SK-N-SH treated with all-trans-retinoic acid at 6 μM for 48 hours (cell line): Measurements from ENCODE around the gene ABI1.
"Not testable (repeated sequence)": the region's sequence is repeated elsewhere in the genome, so short reads cannot be mapped to it uniquely, and the experiment has no call there.

Source experiments
- ATAC-seq: fragments of 200-7000 bp; cut with Tn5 transposase; 3 replicates; pipeline ENCODE4 v1.9.1; 2020; ENCODE audit warnings: mild to moderate bottlenecking, moderate library complexity
- ARNTL ChIP-seq: fragments of 450-650 bp; formaldehyde crosslinking; IDR thresholded peaks from 2 replicates; pipeline ENCODE4 v1.5.0; 2020; ENCODE audit warnings: low read depth, mild to moderate bottlenecking, moderate library complexity, borderline replicate concordance
- BACH2 ChIP-seq: fragments of 250-450 bp; sonication (Bioruptor Pico); IDR thresholded peaks from 2 replicates; pipeline ENCODE4 v1.9.0; 2021; ENCODE audit warnings: mild to moderate bottlenecking, borderline replicate concordance
- CREB5 ChIP-seq: fragments of 250-450 bp; sonication (Bioruptor Pico); IDR thresholded peaks from 2 replicates; pipeline ENCODE4 v1.5.1; 2020; ENCODE audit warnings: low read depth, mild to moderate bottlenecking, moderate library complexity
- CSRNP3 ChIP-seq: fragments of 250-450 bp; sonication (Bioruptor Pico); IDR thresholded peaks from 2 replicates; pipeline ENCODE4 v1.5.1; 2021; ENCODE audit warnings: mild to moderate bottlenecking, moderate library complexity
- ESRRG ChIP-seq: fragments of 250-450 bp; sonication (Bioruptor Pico); IDR thresholded peaks from 2 replicates; pipeline ENCODE4 v1.6.1; 2021; ENCODE audit warnings: mild to moderate bottlenecking
- GLIS3 ChIP-seq: fragments of 250-450 bp; sonication (Bioruptor Pico); IDR thresholded peaks from 2 replicates; pipeline ENCODE4 v1.5.0; 2020; ENCODE audit warnings: mild to moderate bottlenecking, moderate library complexity
- ISL1 ChIP-seq: fragments of 250-450 bp; sonication (Bioruptor Pico); IDR thresholded peaks from 2 replicates; pipeline ENCODE4 v2.1.2; 2022; ENCODE audit warnings: mild to moderate bottlenecking, moderate library complexity
- OSR1 ChIP-seq: fragments of 250-450 bp; sonication (Bioruptor Pico); IDR thresholded peaks from 2 replicates; pipeline ENCODE4 v1.8.0; 2022; ENCODE audit warnings: moderate library complexity, mild to moderate bottlenecking, inconsistent platforms
- PATZ1 ChIP-seq: fragments of 250-450 bp; sonication (Bioruptor Pico); IDR thresholded peaks from 2 replicates; pipeline ENCODE4 v1.8.0; 2020; ENCODE audit warnings: mild to moderate bottlenecking, moderate library complexity, borderline replicate concordance
- POU6F1 ChIP-seq: fragments of 250-450 bp; sonication (Bioruptor Pico); IDR thresholded peaks from 2 replicates; pipeline ENCODE4 v1.8.0; 2021; ENCODE audit warnings: low read depth, mild to moderate bottlenecking, moderate library complexity, borderline replicate concordance
- PPARA ChIP-seq: fragments of 250-450 bp; sonication (Bioruptor Pico); IDR thresholded peaks from 2 replicates; pipeline ENCODE4 v1.5.0; 2020; ENCODE audit warnings: mild to moderate bottlenecking, borderline replicate concordance
- RARB ChIP-seq: fragments of 250-450 bp; sonication (Bioruptor Pico); IDR thresholded peaks from 2 replicates; pipeline ENCODE4 v1.8.0; 2021; ENCODE audit warnings: mild to moderate bottlenecking, moderate library complexity
- SNAI2 ChIP-seq: fragments of 250-450 bp; sonication (Bioruptor Pico); IDR thresholded peaks from 2 replicates; pipeline ENCODE4 v1.5.0; 2020; ENCODE audit warnings: mild to moderate bottlenecking, moderate library complexity
- TCF4 ChIP-seq: fragments of 250-450 bp; sonication (Bioruptor Pico); IDR thresholded peaks from 2 replicates; pipeline ENCODE4 v1.8.0; 2021; ENCODE audit warnings: mild to moderate bottlenecking, moderate library complexity, borderline replicate concordance
- TSHZ2 ChIP-seq: fragments of 250-450 bp; sonication (Bioruptor Pico); IDR thresholded peaks from 2 replicates; pipeline ENCODE4 v1.5.0; 2020; ENCODE audit warnings: mild to moderate bottlenecking, moderate library complexity
- ZC3H10 ChIP-seq: fragments of 250-450 bp; sonication (Bioruptor Pico); IDR thresholded peaks from 2 replicates; pipeline ENCODE4 v1.5.1; 2021; ENCODE audit warnings: mild to moderate bottlenecking, moderate library complexity
- ZFP3 ChIP-seq: fragments of 250-450 bp; sonication (Bioruptor Pico); IDR thresholded peaks from 2 replicates; pipeline ENCODE4 v1.5.0; 2020; ENCODE audit warnings: mild to moderate bottlenecking, moderate library complexity
- ZFP30 ChIP-seq: fragments of 450-650 bp; formaldehyde crosslinking; IDR thresholded peaks from 2 replicates; pipeline ENCODE4 v1.5.0; 2022; ENCODE audit warnings: mild to moderate bottlenecking, moderate library complexity
- ZNF70 ChIP-seq: fragments of 450-650 bp; formaldehyde crosslinking; IDR thresholded peaks from 2 replicates; pipeline ENCODE4 v1.5.0; 2020; ENCODE audit warnings: mild to moderate bottlenecking, moderate library complexity
- ZNF8 ChIP-seq: fragments of 450-650 bp; formaldehyde crosslinking; IDR thresholded peaks from 2 replicates; pipeline ENCODE4 v1.5.0; 2020; ENCODE audit warnings: mild to moderate bottlenecking, moderate library complexity

Gene ABI1

GRCh38 chr10:26792758-26793495 lies 67.8 kb downstream of the ABI1 start:
- no peak for TF ChIP-seq ISL1
- TF ChIP-seq BACH2 (CRISPR knock-in tag): no peak
- TF ChIP-seq RARB (CRISPR knock-in tag): no peak
- no peak for TF ChIP-seq GLIS3
- TF ChIP-seq, all 23 proteins: peak for 0

GRCh38 chr10:26790221-26790995 lies 70.3 kb downstream of the ABI1 start:
- no peak for ATAC-seq
- TF ChIP-seq CSRNP3 (CRISPR knock-in tag) (no peak), ARNTL (CRISPR knock-in tag) (no peak), ZFP30 (CRISPR knock-in tag) (no peak), ZC3H10 (no peak), TSHZ2 (CRISPR knock-in tag) (no peak), POU6F1 (no peak), OSR1 (CRISPR knock-in tag) (no peak), RARB (CRISPR knock-in tag) (no peak), PPARA (CRISPR knock-in tag) (no peak)

More at GRCh38 chr10:26792758-26793495, 67.8 kb downstream of the ABI1 start:
- no peak for ATAC-seq

- ATAC-seq: not testable (repeated sequence)
These were observed 71.0 kb downstream of the ABI1 start for GRCh38 chr10:26789779-26790178.

- ATAC-seq: no peak
- TF ChIP-seq ZFP30 (CRISPR knock-in tag): no peak
- no peak for TF ChIP-seq ZNF70 (CRISPR knock-in tag)
- TF ChIP-seq OSR1 (CRISPR knock-in tag): no peak
- TF ChIP-seq ZFP3: no peak
- TF ChIP-seq ZC3H10: no peak
These were observed 73.4 kb downstream of the ABI1 start for GRCh38 chr10:26787362-26787761.

- ATAC-seq: peak; percentile 40
- TF ChIP-seq PPARA (CRISPR knock-in tag): no peak
- TF ChIP-seq TCF4: no peak
- TF ChIP-seq ZC3H10: no peak
- no peak for TF ChIP-seq PATZ1 (CRISPR knock-in tag)
- TF ChIP-seq CREB5: no peak
- TF ChIP-seq GLIS3: no peak
- TF ChIP-seq BACH2 (CRISPR knock-in tag): no peak
- TF ChIP-seq ZNF8 (CRISPR knock-in tag): no peak
- TF ChIP-seq ESRRG (CRISPR knock-in tag): no peak
- no peak for TF ChIP-seq TSHZ2 (CRISPR knock-in tag)
- TF ChIP-seq SNAI2 (CRISPR knock-in tag): no peak
These were observed 79.0 kb downstream of the ABI1 start for GRCh38 chr10:26781797-26782196.
